Psoas muscle (tissue), 8 donors: Measurements from ENCODE around the gene CCT8. TPM values are rescaled to one million over a fixed set of nuclear protein-coding genes. Genes with fewer than 3 reads are reported as not detected.
A peak's percentile ranks its signal among the peaks of the same experiment; 100 is the strongest.
"Not testable (repeated sequence)": the region's sequence is repeated elsewhere in the genome, so short reads cannot be mapped to it uniquely, and the experiment has no call there.

Experiments
- ATAC-seq, 4 donors: fragments of 200-7000 bp; cut with Tn5 transposase; one replicate each; pipeline ENCODE4 v1.9.1; 2020; ENCODE audit warnings: moderate library complexity in 3 of 4, mild to moderate bottlenecking in 2 of 4
- DNase-seq, 2 donors: peaks; one replicate each; pipeline ENCODE4 v3.0.0-alpha.2; 2020
- H3K27ac ChIP-seq: fragments of 200-600 bp; one replicate; pipeline ENCODE4 v1.8.0; 2022
- H3K27me3 ChIP-seq, 3 donors: fragments of 200-600 bp in 1 of 3; one replicate each; pipeline versions ENCODE4 v1.6.1 to v1.8.0; 2013 to 2022; ENCODE audit warnings: low read length in 2 of 3, mild to moderate bottlenecking in 2 of 3, moderate library complexity in 1 of 3; ENCODE audit not compliant: insufficient read depth in 3 of 3
- H3K36me3 ChIP-seq, 2 donors: fragments of 200-600 bp in 1 of 2; one replicate each; pipeline versions ENCODE4 v1.6.1 to v1.8.0; 2013 to 2022; ENCODE audit warnings: low read depth in 1 of 2, mild to moderate bottlenecking in 1 of 2, moderate library complexity in 1 of 2; ENCODE audit not compliant: insufficient read depth in 1 of 2
- H3K4me1 ChIP-seq: fragments of 200-600 bp; one replicate; pipeline ENCODE4 v1.8.0; 2022
- H3K4me3 ChIP-seq: fragments of 200-600 bp; one replicate; pipeline ENCODE4 v1.8.0; 2022; ENCODE audit warnings: mild to moderate bottlenecking
- H3K9me3 ChIP-seq: fragments of 200-600 bp; one replicate; pipeline ENCODE4 v1.8.0; 2022
- WGBS, 3 donors: extraction: QIAGEN DNeasy Blood & Tissue Kit; methylation state at CpG; one replicate each; pipeline versions ENCODE4 v1.1.6 to v1.1.7; 2013; 5-methylcytosine and 5-hydroxymethylcytosine counted together
- intact Hi-C, 2 donors: fragments of 100-400 bp; cut with DNase I; formaldehyde crosslinking; loops; one replicate each; pipeline versions ENCODE4 v1.11.0 to v1.14.2; 2022
- polyA plus RNA-seq, 3 donors: library from polyadenylated mRNA; stranded (reverse); fragments of 200-250 nt; gene quantifications; one replicate each; pipeline ENCODE4 v1.2.3, GENCODE V29; 2013
- total RNA-seq, 4 donors: library from RNA; stranded (reverse); fragmentation: NEBNext Ultra II Directional in 2 of 4; extraction: Animal tissue kit (Norgen Biotek cat#: 25700) in 2 of 4; gene quantifications; one replicate each; pipeline versions ENCODE4 v1.2.1 to v1.2.4, GENCODE V29; 2021 to 2023
- TF ChIP-seq, protein P1 (sequence below): fragments of 200-600 bp; IDR thresholded peaks from one replicate; pipeline ENCODE4 v1.8.0; 2022; ENCODE audit warnings: antibody characterized with exemption
- donor health status: healthy with polysubstance abuse.
- donor health status: DM: no; HTN: no; CAD: no; lungs with moderate emphysema.
- donor health status: Bipolar disorder and iron deficiency.
- donor health status: healthy.
- donor health status: DM: yes; HTN: yes; CAD: no.
- donor health status: DM: no; HTN: no; CAD: no.
- donor health status: DM: no; HTN: no; CAD: no.
- donor health status: DM: yes; HTN: yes; CAD: no.

Gene CCT8
- total and polyA plus RNA-seq, 7 donors = 124 to 251 (median 138) TPM

DNA sequence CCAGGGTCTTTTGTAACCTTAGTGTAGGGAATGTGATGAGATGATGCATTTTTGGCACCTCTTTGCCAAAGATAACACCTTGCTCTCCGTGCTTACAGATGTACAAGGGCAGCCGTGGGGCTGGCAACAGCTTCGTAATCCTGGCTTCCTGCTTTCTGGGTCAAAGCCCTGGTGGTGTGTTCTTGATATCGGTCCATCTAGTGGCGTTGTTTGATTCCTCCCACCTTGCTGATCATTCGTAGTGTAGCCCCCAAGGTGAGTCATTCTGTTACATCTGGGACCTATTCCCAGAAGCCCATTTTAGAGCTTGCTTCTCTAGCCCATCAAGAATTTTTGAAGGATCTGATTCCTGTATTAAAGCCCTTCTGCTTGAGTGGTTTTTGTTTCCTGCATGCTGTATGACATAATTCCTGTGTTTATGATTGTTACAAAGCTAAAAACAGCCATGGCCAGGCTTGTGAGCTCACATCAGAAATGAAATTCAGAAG lies 7.0 kb upstream of the CCT8 start:
- H3K27me3 ChIP-seq = no peaks in the 10 kb centered on the region
- TF ChIP-seq, protein P1, sequence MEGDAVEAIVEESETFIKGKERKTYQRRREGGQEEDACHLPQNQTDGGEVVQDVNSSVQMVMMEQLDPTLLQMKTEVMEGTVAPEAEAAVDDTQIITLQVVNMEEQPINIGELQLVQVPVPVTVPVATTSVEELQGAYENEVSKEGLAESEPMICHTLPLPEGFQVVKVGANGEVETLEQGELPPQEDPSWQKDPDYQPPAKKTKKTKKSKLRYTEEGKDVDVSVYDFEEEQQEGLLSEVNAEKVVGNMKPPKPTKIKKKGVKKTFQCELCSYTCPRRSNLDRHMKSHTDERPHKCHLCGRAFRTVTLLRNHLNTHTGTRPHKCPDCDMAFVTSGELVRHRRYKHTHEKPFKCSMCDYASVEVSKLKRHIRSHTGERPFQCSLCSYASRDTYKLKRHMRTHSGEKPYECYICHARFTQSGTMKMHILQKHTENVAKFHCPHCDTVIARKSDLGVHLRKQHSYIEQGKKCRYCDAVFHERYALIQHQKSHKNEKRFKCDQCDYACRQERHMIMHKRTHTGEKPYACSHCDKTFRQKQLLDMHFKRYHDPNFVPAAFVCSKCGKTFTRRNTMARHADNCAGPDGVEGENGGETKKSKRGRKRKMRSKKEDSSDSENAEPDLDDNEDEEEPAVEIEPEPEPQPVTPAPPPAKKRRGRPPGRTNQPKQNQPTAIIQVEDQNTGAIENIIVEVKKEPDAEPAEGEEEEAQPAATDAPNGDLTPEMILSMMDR = no peak
- WGBS, 3 donors = 40 to 48% (median 43%) methylated on average over 6 of the region's 6 CpGs
- no peaks in the 10 kb centered on the region for H3K4me1 ChIP-seq
- H3K4me3 ChIP-seq = no peak overlapping the region
- intact Hi-C loops = loop anchor here in 1 of 2 donors (10.0 kb wide), 1 partner anchor 764 kb away; no protein-coding TSS in a partner anchor
- ATAC-seq (peak in 3 of 4 donors; percentile 12 to 52 (median 17)), DNase-seq (no peak)
- no peaks in the 10 kb centered on the region for H3K9me3 ChIP-seq
- peak overlapping the region; percentile 17 for H3K27ac ChIP-seq
- no peaks in the 10 kb centered on the region for H3K36me3 ChIP-seq

DNA sequence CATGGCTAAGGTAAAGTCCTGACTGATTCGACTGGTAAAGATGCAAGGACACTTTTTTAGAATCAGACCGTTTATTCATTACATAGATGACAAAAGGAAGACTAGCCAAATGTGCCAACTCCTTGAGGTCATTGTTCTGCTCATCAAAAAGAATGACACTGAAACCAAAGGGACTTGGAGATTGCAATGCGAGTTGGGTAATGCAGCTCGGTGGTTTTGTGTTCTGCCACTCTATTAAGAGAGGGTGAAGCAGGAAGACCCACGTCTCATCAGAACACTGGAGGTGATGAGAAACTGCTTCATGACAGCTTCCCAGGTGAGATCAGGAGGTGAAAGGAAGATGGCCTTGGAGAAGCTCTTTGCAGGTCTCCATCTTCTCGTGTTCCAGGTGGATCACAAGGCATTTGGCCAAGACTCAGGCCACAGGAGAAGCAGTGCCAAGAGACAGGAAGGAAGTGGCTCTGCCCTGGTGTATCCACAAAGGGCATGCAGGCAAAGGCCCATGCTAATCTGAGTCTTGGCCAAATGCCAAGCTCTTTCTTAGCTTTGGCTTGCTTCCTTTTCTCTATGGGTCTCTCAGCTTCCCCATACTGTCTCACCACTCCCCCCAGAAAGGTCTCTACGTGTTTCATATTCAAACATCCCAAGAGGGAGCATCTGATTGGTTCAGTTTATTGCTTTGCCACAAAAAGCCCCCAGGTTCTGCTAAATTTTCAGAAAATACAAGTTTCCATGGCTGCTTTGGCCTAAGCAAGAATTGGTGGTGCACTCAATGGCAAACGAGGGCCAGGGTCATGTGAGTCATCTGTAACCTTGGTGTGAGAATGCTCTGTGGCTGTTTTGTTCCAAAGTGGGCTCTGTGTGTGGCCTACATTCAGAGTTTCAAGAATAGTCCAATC lies 5.7 kb upstream of the CCT8 start:
- TF ChIP-seq, protein P1 = no peak
- ATAC-seq = no peak
- no peak for DNase-seq
- Histone ChIP-seq H3K27ac (peak overlapping the region; percentile 17), H3K4me3 (no peak overlapping the region), H3K9me3 (no peaks in the 10 kb centered on the region), H3K4me1 (no peaks in the 10 kb centered on the region), H3K27me3 (no peaks in the 10 kb centered on the region), H3K36me3 (no peaks in the 10 kb centered on the region)
- 70 to 74% (median 71%) methylated on average over 8 of the region's 8 CpGs for whole genome bisulfite sequencing, 3 donors
- intact Hi-C loops = no loop called here

DNA sequence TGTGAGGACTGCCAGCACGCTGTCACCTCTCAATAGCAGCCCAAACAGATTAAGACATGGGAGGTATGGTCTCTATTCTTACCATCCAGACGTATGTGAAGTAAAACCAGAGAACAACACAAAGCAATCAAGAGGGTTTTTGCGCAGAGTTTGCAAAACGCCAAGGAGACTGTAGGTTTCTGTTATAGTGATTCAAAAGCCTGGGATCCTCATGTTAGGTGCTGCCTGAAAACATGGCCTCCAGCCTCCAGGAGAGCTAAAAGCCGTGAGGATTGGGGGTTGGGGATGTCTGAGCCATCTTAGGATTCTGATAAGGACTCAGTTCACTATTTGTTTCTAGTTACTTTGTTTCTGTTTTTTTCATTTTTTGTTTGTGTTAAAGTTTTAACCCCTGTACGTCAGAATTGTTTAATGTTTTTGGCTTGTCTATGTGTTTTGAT lies 4.2 kb upstream of the CCT8 start:
- WGBS, 3 donors = 41 to 48% (median 47%) methylated on average over 6 of the region's 6 CpGs
- DNase-seq (no peak), ATAC-seq (no peak)
- Histone ChIP-seq H3K27me3 (no peaks in the 10 kb centered on the region), H3K4me1 (no peaks in the 10 kb centered on the region), H3K27ac (peak overlapping the region; percentile 73), H3K9me3 (no peaks in the 10 kb centered on the region), H3K36me3 (no peaks in the 10 kb centered on the region), H3K4me3 (peak overlapping the region; percentile 66)
- TF ChIP-seq, protein P1 = no peak
- intact Hi-C loops = no loop called here

DNA sequence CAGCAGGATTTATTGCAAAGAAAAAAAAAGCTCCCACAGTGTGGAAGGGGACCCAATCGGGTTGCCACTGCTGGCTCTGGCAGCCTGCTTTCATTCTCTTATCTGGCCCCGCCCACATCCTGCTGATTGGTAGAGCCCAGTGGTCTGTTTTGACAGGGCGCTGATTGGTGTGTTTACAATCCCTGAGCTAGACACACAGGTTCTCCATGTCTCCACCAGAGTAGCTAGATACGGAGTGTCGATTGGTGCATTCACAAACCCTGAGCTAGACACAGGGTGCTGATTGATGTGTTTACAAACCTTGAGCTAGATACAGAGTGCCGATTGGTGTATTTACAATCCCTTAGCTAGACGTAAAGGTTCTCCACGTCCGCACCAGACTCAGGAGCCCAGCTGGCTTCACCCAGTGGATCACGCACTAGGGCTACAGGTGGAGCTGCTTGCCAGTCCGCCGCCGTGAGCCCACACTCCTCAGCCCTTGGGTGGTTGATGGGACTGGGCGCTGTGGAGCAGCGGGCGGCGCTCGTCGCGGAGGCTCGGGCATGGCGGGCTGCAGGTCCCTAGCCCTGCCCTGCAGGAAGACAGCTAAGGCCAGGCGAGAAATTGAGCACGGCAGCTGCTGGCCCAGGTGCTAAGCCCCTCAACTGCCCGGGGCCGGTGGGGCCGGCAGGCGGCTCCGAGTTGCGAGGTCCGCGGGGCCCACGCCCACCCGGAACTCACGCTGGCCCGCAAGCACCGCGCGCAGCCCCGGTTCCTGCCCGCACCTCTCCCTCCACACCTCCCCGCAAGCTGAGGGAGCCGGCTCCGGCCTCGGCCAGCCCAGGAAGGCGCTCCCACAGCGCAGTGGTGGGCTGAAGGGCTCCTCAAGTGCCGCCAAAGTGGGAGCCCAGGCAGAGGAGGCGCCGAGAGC lies 3.5 kb upstream of the CCT8 start:
- H3K9me3 ChIP-seq, H3K27me3 ChIP-seq, H3K36me3 ChIP-seq, H3K4me1 ChIP-seq, intact Hi-C loops, ATAC-seq: not testable (repeated sequence)
- peak; percentile 60 to 81 for DNase-seq
- 26 to 42% (median 39%) methylated on average over 43 to 50 of the region's 50 CpGs for WGBS, 3 donors
- Histone ChIP-seq H3K4me3 (peak overlapping the region; percentile 66), H3K27ac (peak overlapping the region; percentile 73)
